Activated B cell treated with CpG ODN at 0.5 μM for 24 hours (primary cell): Measurements from ENCODE around the gene ST8SIA2. TPM values are rescaled to one million over a fixed set of nuclear protein-coding genes. Genes with fewer than 3 reads are reported as not detected.

ENCODE experiments used
- ATAC-seq: fragments of 200-7000 bp; cut with Tn5 transposase; one replicate; pipeline ENCODE4 v1.10.0; 2021; ENCODE audit warnings: low read depth, mild to moderate bottlenecking, moderate library complexity
- CTCF ChIA-PET: fragments of 350-600 bp; sonication (Branson Sonifier 250); formaldehyde crosslinking; loops from one replicate; lab custom pipeline; 2021; ENCODE audit warnings: antibody characterized with exemption; lab: Charles Lee
- POLR2A ChIA-PET: fragments of 350-600 bp; sonication (Branson Sonifier 250); formaldehyde crosslinking; loops from one replicate; lab custom pipeline; 2021; ENCODE audit warnings: antibody characterized with exemption; lab: Charles Lee
- DNase-seq: peaks from one replicate; pipeline ENCODE4 v3.0.0; 2022
- H3K27ac Mint-ChIP-seq: one replicate; pipeline ENCODE4 v1.8.0; 2020; ENCODE audit warnings: mixed read lengths
- H3K27me3 Mint-ChIP-seq: one replicate; pipeline ENCODE4 v1.8.0; 2021; ENCODE audit warnings: mixed read lengths
- H3K36me3 Mint-ChIP-seq: one replicate; pipeline ENCODE4 v1.8.0; 2021; ENCODE audit warnings: low read depth, mixed read lengths
- H3K4me1 Mint-ChIP-seq: one replicate; pipeline ENCODE4 v1.8.0; 2021; ENCODE audit warnings: mixed read lengths
- H3K4me3 Mint-ChIP-seq: one replicate; pipeline ENCODE4 v1.8.0; 2020; ENCODE audit warnings: mild to moderate bottlenecking, mixed read lengths
- H3K9me3 Mint-ChIP-seq: one replicate; pipeline ENCODE4 v1.8.0; 2020; ENCODE audit warnings: mixed read lengths
- intact Hi-C: fragments of 100-400 bp; cut with micrococcal nuclease; formaldehyde crosslinking; loops from one replicate; pipeline ENCODE4 v1.15.1; 2024
- total RNA-seq: library from RNA; stranded (reverse); gene quantifications from 2 replicates; pipeline ENCODE4 v1.2.3, GENCODE V29; 2022
- TF ChIP-seq, protein P1 (sequence below): fragments of 200-600 bp; IDR thresholded peaks from one replicate; pipeline ENCODE4 v1.8.0; 2022; ENCODE audit warnings: antibody characterized with exemption, mild to moderate bottlenecking

The ST8SIA2 gene
- total RNA-seq, 1 donor from 2014 or later, result not detected

DNA sequence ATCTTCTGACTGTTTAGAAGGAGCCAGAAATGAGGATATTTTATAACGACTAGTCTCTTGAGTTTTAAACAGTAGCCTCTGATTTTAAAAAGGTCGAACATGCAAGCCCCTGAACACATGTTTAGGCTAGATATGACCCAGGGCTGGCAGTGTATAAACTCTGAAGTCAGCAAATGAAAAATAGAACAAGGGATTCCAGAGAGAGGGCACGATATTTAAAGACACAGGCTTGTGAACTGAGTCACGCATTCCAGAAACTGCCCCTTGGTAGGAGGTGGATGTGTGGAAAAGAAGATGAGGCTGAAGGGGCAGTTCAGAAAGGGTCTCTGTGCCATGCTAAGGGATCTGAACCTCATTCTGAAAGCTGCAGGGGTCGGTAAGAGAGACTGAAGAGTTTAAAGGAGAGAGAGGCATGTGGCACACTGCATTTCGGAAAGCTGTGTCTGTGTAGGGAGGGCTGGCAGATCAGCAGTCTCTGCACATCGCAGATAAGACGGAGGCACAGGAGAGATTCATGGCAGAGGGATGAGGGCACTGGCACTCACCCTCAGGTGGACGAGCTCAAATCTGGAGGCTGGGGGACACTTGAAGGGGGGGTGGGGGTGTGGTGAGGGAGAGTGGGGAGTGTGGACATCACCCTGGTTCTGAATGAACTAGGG, 22.1 kb downstream of the ST8SIA2 start:
- ATAC-seq, result no peak

DNA sequence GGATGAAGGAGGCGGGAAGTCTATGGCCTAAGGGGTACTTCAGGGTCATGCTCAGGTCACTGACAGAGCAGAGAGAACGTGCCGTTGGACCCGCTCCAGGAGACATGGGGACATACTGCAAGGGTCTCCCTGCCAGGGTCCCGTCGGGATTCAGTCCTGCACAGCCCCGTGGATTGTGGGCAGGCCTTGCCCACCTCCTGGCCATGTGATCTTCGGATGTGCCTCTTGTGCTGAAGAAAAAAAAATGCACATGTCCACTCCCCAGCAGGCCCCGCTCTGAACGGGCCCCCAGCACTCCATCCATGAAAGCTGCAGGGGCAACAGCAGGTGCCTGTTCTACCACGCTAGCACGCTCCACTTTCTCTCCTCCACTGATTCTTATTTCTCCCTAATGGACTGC, 22.9 kb downstream of the ST8SIA2 start:
- H3K4me1 Mint-ChIP-seq, result no peaks in the 10 kb centered on the region
- H3K4me3 Mint-ChIP-seq, result no peak overlapping the region
- CTCF ChIA-PET, result no interaction called here
- POLR2A ChIA-PET, result no interaction called here
- peaks cover 2% of the 10 kb centered on the region for H3K27me3 Mint-ChIP-seq
- no peaks in the 10 kb centered on the region for H3K9me3 Mint-ChIP-seq
- no peaks in the 10 kb centered on the region for H3K36me3 Mint-ChIP-seq
- DNase-seq, result no peak
- H3K27ac Mint-ChIP-seq, result no peak overlapping the region
- TF ChIP-seq, protein P1, sequence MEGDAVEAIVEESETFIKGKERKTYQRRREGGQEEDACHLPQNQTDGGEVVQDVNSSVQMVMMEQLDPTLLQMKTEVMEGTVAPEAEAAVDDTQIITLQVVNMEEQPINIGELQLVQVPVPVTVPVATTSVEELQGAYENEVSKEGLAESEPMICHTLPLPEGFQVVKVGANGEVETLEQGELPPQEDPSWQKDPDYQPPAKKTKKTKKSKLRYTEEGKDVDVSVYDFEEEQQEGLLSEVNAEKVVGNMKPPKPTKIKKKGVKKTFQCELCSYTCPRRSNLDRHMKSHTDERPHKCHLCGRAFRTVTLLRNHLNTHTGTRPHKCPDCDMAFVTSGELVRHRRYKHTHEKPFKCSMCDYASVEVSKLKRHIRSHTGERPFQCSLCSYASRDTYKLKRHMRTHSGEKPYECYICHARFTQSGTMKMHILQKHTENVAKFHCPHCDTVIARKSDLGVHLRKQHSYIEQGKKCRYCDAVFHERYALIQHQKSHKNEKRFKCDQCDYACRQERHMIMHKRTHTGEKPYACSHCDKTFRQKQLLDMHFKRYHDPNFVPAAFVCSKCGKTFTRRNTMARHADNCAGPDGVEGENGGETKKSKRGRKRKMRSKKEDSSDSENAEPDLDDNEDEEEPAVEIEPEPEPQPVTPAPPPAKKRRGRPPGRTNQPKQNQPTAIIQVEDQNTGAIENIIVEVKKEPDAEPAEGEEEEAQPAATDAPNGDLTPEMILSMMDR, result no peak
- intact Hi-C loops, result no loop called here
- ATAC-seq, result no peak

More for the DNA sequence above, 22.1 kb downstream of the ST8SIA2 start:
- Mint-ChIP-seq H3K4me3 (no peak overlapping the region), H3K9me3 (no peaks in the 10 kb centered on the region), H3K27me3 (peaks cover 2% of the 10 kb centered on the region), H3K4me1 (no peaks in the 10 kb centered on the region), H3K27ac (no peak overlapping the region), H3K36me3 (no peaks in the 10 kb centered on the region)
- POLR2A ChIA-PET, result no interaction called here
- CTCF ChIA-PET, result no interaction called here
- TF ChIP-seq, protein P1, result no peak
- intact Hi-C loops, result no loop called here
- DNase-seq, result no peak

DNA sequence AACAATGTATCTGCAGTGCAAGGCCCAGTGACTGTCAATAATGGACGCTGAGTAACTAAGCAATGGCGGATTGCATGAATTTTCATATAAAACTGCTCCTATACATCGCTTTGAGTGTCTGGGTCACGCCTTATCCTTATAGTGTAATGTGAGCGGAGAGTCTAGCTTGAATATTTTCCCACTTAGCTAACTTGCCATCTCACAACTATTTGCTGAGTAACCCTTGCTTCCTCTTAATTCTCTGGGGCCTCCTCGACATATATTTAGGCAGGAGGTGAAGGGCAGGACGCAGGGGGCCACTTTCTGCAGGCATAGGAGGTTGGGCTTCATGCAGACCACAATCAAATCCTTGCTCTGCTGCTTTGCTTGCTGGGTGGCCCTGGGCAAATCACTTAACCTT, 24.0 kb downstream of the ST8SIA2 start:
- no peaks in the 10 kb centered on the region for H3K27me3 Mint-ChIP-seq
- H3K4me1 Mint-ChIP-seq, result no peaks in the 10 kb centered on the region
- no peak for ATAC-seq
- H3K9me3 Mint-ChIP-seq, result no peaks in the 10 kb centered on the region
- no peak overlapping the region for H3K27ac Mint-ChIP-seq
- intact Hi-C loops, result no loop called here
- no peaks in the 10 kb centered on the region for H3K36me3 Mint-ChIP-seq
- POLR2A ChIA-PET, result no interaction called here
- CTCF ChIA-PET, result no interaction called here
- no peak for DNase-seq
- no peak overlapping the region for H3K4me3 Mint-ChIP-seq
- TF ChIP-seq, protein P1, result no peak

DNA sequence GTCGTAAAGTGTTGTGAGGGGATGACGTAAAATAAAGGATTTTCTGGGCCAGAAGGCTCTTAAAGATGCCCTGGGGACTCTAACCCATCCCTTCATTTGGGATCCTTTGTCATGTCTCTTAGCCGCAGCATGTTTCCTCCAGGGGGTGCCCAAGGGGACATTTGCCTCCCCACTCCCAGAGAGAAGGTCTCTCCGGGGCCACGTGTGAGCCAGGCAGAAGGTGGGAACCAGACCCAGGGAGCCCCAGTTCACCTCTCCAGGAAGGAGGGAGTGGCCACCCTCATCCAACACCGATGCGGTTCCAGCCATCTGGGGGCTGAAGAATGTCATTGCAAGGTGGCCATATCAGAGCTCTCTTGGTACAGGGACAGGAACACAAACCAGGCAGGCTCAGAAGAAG, 25.2 kb downstream of the ST8SIA2 start:
- ChIA-PET CTCF (no interaction called here), POLR2A (no interaction called here)
- TF ChIP-seq, protein P1, result no peak
- no peak for ATAC-seq
- Mint-ChIP-seq H3K36me3 (no peaks in the 10 kb centered on the region), H3K4me3 (no peak overlapping the region), H3K4me1 (no peaks in the 10 kb centered on the region), H3K27me3 (no peaks in the 10 kb centered on the region), H3K27ac (no peak overlapping the region), H3K9me3 (no peaks in the 10 kb centered on the region)
- no peak for DNase-seq
- intact Hi-C loops, result no loop called here

DNA sequence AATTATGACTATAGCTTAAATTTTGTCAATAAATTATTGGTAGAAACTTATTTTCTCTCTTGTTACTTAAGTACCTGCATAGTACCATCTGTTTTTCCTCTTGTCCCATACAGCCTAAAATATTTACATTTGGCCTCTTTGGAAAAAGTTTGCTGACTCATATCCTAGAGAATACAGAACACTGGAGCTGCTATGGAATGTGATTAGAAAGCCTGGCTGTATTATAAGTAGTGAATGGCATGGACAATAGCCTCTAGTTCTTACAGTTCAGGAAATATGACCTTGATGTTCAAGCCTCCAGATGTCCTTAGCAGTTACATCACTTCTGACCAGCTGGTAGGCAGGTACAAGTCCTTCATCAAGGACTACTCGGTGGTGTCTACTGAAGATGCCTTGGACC, 28.3 kb downstream of the ST8SIA2 start:
- ChIA-PET CTCF (no interaction called here), POLR2A (no interaction called here)
- TF ChIP-seq, protein P1, result no peak
- no peak overlapping the region for H3K27ac Mint-ChIP-seq
- intact Hi-C loops, result no loop called here
- H3K4me1 Mint-ChIP-seq, result no peaks in the 10 kb centered on the region
- peaks cover 17% of the 10 kb centered on the region for H3K27me3 Mint-ChIP-seq
- ATAC-seq (no peak), DNase-seq (no peak)
- no peaks in the 10 kb centered on the region for H3K36me3 Mint-ChIP-seq
- no peak overlapping the region for H3K4me3 Mint-ChIP-seq
- no peaks in the 10 kb centered on the region for H3K9me3 Mint-ChIP-seq
